Duodenal mucosa (tissue), 2 donors: Measurements from ENCODE around the gene TMEM97.

ENCODE experiments used
- H3K27ac ChIP-seq: one replicate; pipeline ENCODE4 v1.7.0; 2013; ENCODE audit warnings: low read depth, low read length
- H3K27me3 ChIP-seq, 2 donors: one replicate each; pipeline ENCODE4 v1.7.0; 2013; ENCODE audit warnings: low read length in 2 of 2, control low read depth in 1 of 2; ENCODE audit not compliant: insufficient read depth in 2 of 2, control insufficient read depth in 1 of 2
- H3K36me3 ChIP-seq, 2 donors: one replicate each; pipeline ENCODE4 v1.7.0; 2013; ENCODE audit warnings: low read length in 2 of 2, control low read depth in 1 of 2; ENCODE audit not compliant: insufficient read depth in 2 of 2, control insufficient read depth in 1 of 2
- H3K4me1 ChIP-seq, 2 donors: one replicate each; pipeline ENCODE4 v1.7.0; 2013; ENCODE audit warnings: low read length in 2 of 2, control low read depth in 1 of 2; ENCODE audit not compliant: insufficient read depth in 2 of 2, control insufficient read depth in 1 of 2
- H3K4me3 ChIP-seq, 2 donors: one replicate each; pipeline ENCODE4 v1.7.0; 2013; ENCODE audit warnings: low read length in 2 of 2, low read depth in 1 of 2
- H3K9ac ChIP-seq, 2 donors: one replicate each; pipeline ENCODE4 v1.7.0; 2013; ENCODE audit warnings: low read length in 2 of 2, low read depth in 1 of 2
- H3K9me3 ChIP-seq, 2 donors: one replicate each; pipeline ENCODE4 v1.7.0; 2013; ENCODE audit warnings: low read length in 2 of 2, control low read depth in 1 of 2; ENCODE audit not compliant: control insufficient read depth in 1 of 2

The TMEM97 gene

GRCh38 chr17:28363776-28364650 lies 45.0 kb downstream of the TMEM97 start:
- H3K27me3 ChIP-seq = no peaks in the 10 kb centered on the region
- H3K9me3 ChIP-seq = no peaks in the 10 kb centered on the region
- no peak overlapping the region for H3K27ac ChIP-seq
- H3K9ac ChIP-seq = no peak overlapping the region
- no peaks in the 10 kb centered on the region for H3K4me1 ChIP-seq
- H3K36me3 ChIP-seq = peaks cover 20 to 53% of the 10 kb centered on the region in 2 donors
- H3K4me3 ChIP-seq = no peak overlapping the region

GRCh38 chr17:28364665-28365363 lies 45.8 kb downstream of the TMEM97 start, which contains the start of gene SEBOX:
TSS of gene SEBOX (minus strand) at chr17:28365199. CDS start at chr17:28365151, 48 bp downstream.
- H3K4me1 ChIP-seq = peaks cover under 1 to 2% of the 10 kb centered on the region in 2 donors
- H3K4me3 ChIP-seq = no peak within 1 kb of the TSS
- no peaks in the 10 kb centered on the region for H3K9me3 ChIP-seq
- H3K36me3 ChIP-seq = peaks cover 20 to 49% of the 10 kb centered on the region in 2 donors
- H3K27me3 ChIP-seq = no peaks in the 10 kb centered on the region
- no peak within 1 kb of the TSS for H3K27ac ChIP-seq
- H3K9ac ChIP-seq = no peak within 1 kb of the TSS

GRCh38 chr17:28365487-28365886 lies 46.5 kb downstream of the TMEM97 start:
- no peaks in the 10 kb centered on the region for H3K9me3 ChIP-seq
- no peak overlapping the region for H3K4me3 ChIP-seq
- no peak overlapping the region for H3K27ac ChIP-seq
- H3K4me1 ChIP-seq = peaks cover 7 to 9% of the 10 kb centered on the region in 2 donors
- no peaks in the 10 kb centered on the region for H3K27me3 ChIP-seq
- no peak overlapping the region for H3K9ac ChIP-seq
- peaks cover 15 to 43% of the 10 kb centered on the region in 2 donors for H3K36me3 ChIP-seq

GRCh38 chr17:28366605-28367004 lies 47.6 kb downstream of the TMEM97 start:
- Histone ChIP-seq H3K4me3 (no peak overlapping the region), H3K27me3 (peaks cover 0 to under 1% of the 10 kb centered on the region in 2 donors), H3K9ac (no peak overlapping the region), H3K9me3 (no peaks in the 10 kb centered on the region), H3K4me1 (peaks cover 12 to 17% of the 10 kb centered on the region in 2 donors), H3K27ac (no peak overlapping the region), H3K36me3 (peaks cover 9 to 32% of the 10 kb centered on the region in 2 donors)

- peaks cover 11% of the 10 kb centered on the region in 2 donors for H3K27me3 ChIP-seq
- peaks cover 7 to 20% of the 10 kb centered on the region in 2 donors for H3K36me3 ChIP-seq
- no peak overlapping the region for H3K9ac ChIP-seq
- no peak overlapping the region for H3K27ac ChIP-seq
- no peak overlapping the region for H3K4me3 ChIP-seq
- no peaks in the 10 kb centered on the region for H3K9me3 ChIP-seq
- peaks cover 19 to 22% of the 10 kb centered on the region in 2 donors for H3K4me1 ChIP-seq
Measured at GRCh38 chr17:28367641-28368305, 48.8 kb downstream of the TMEM97 start.

GRCh38 chr17:28368306-28368831 lies 49.4 kb downstream of the TMEM97 start:
- peaks cover 17% of the 10 kb centered on the region in 2 donors for H3K27me3 ChIP-seq

GRCh38 chr17:28368915-28369683 lies 50.1 kb downstream of the TMEM97 start:
- peaks cover 19 to 20% of the 10 kb centered on the region in 2 donors for H3K27me3 ChIP-seq
- H3K27ac ChIP-seq = no peak overlapping the region
- peaks cover 0 to 8% of the 10 kb centered on the region in 2 donors for H3K36me3 ChIP-seq
- no peaks in the 10 kb centered on the region for H3K9me3 ChIP-seq
- no peak overlapping the region for H3K4me3 ChIP-seq
- no peak overlapping the region for H3K9ac ChIP-seq
- H3K4me1 ChIP-seq = peaks cover 22 to 25% of the 10 kb centered on the region in 2 donors

More at GRCh38 chr17:28368306-28368831, 49.4 kb downstream of the TMEM97 start:
- H3K4me3 ChIP-seq = no peak overlapping the region
- H3K9ac ChIP-seq = no peak overlapping the region
- no peaks in the 10 kb centered on the region for H3K9me3 ChIP-seq
- H3K4me1 ChIP-seq = peaks cover 22 to 25% of the 10 kb centered on the region in 2 donors
- H3K27ac ChIP-seq = no peak overlapping the region
- peaks cover 4 to 14% of the 10 kb centered on the region in 2 donors for H3K36me3 ChIP-seq

GRCh38 chr17:28369684-28370034 lies 50.7 kb downstream of the TMEM97 start:
- H3K9me3 ChIP-seq = no peaks in the 10 kb centered on the region
- H3K9ac ChIP-seq = no peak overlapping the region
- peaks cover 22 to 25% of the 10 kb centered on the region in 2 donors for H3K4me1 ChIP-seq
- H3K27me3 ChIP-seq = peaks cover 19 to 20% of the 10 kb centered on the region in 2 donors
- H3K4me3 ChIP-seq = no peak overlapping the region
- H3K36me3 ChIP-seq = peaks cover 0 to 3% of the 10 kb centered on the region in 2 donors
- no peak overlapping the region for H3K27ac ChIP-seq

- H3K27me3 ChIP-seq = peaks cover 19 to 20% of the 10 kb centered on the region in 2 donors
- no peak within 1 kb of the TSS for H3K27ac ChIP-seq
- H3K4me1 ChIP-seq = peaks cover 22 to 25% of the 10 kb centered on the region in 2 donors
- H3K4me3 ChIP-seq = peak within 1 kb of the TSS; percentile 7 to 71
- H3K9me3 ChIP-seq = no peaks in the 10 kb centered on the region
- H3K36me3 ChIP-seq = no peaks in the 10 kb centered on the region
- no peak within 1 kb of the TSS for H3K9ac ChIP-seq
Measured at GRCh38 chr17:28370035-28370743, 51.2 kb downstream of the TMEM97 start, which contains the start of gene VTN. TSS of gene VTN (minus strand) at chr17:28370307. CDS start at chr17:28370203, 104 bp downstream.
